ENCODE data around the gene NUDC. TPM values are rescaled to one million over a fixed set of nuclear protein-coding genes. Genes with fewer than 3 reads are reported as not detected.

The NUDC gene
- polyA plus RNA-seq, 1 of the 3 experiments (the other 2 are of a cell fraction), result 153 TPM

GRCh38 chr1:26978901-26979300, 57.4 kb downstream of the NUDC start:
- WGBS (ENCODE audit: low lambda C conversion rate), result 67% methylated on average over 2 of the region's 2 CpGs
- CTCF ChIA-PET, result interaction anchor here (1.1 kb wide), 1 partner anchor 11 kb away, joined by 3 read pairs; no protein-coding TSS in a partner anchor

More at GRCh38 chr1:26978901-26979300, 57.4 kb downstream of the NUDC start:
- Histone ChIP-seq H3K4me3 (ENCODE audit: low read depth in 2 of 2, low read length in 1 of 2) (no peak overlapping the region), H2AFZ (ENCODE audit: low read depth) (no peak overlapping the region), H3K27me3 (ENCODE audit: insufficient read depth) (no peaks in the 10 kb centered on the region; the same call in 1 of the 2 replicates), H3K36me3 (replicated peaks in 1 of 2; ENCODE audit: control insufficient read depth in 1 of 2, insufficient read depth in 2 of 2, low read length in 1 of 2) (no peaks in the 10 kb centered on the region), H3F3A (replicated peaks; ENCODE audit: insufficient read depth) (no peaks in the 10 kb centered on the region), H3K9me3 (no peaks in the 10 kb centered on the region), H4K20me1 (ENCODE audit: insufficient read depth) (no peaks in the 10 kb centered on the region), H3K4me2 (no peak overlapping the region), H3K9me2 (no peaks in the 10 kb centered on the region), H3K79me2 (ENCODE audit: insufficient read depth) (no peaks in the 10 kb centered on the region), H3K9ac (no peak overlapping the region), H3K27ac (ENCODE audit: low read depth in 2 of 2, low read length in 1 of 2) (no peak overlapping the region), H3K4me1 (ENCODE audit: control insufficient read depth in 1 of 2, insufficient read depth in 2 of 2, low read depth in 1 of 2, low read length in 1 of 2) (no peaks in the 10 kb centered on the region)
- TF ChIP-seq FOXM1 (IDR thresholded peaks at IDR 0.05; ENCODE audit: low read depth) (no peak), EZH2phosphoT487 (IDR thresholded peaks at IDR 0.05; ENCODE audit: borderline replicate concordance, low read depth) (no peak), IRF3 (IDR thresholded peaks at IDR 0.05; ENCODE audit: low read depth, low read length) (no peak), SMC3 (IDR thresholded peaks at IDR 0.05; ENCODE audit: low read depth, low read length) (no peak), ELF1 (IDR thresholded peaks at IDR 0.05) (no peak), EP300 (IDR thresholded peaks at IDR 0.05; ENCODE audit: borderline replicate concordance in 1 of 2, low read depth in 1 of 2, low read length in 1 of 2) (no peak), GABPA (IDR thresholded peaks at IDR 0.05; ENCODE audit: low read depth) (no peak), MXI1 (IDR thresholded peaks at IDR 0.05; ENCODE audit: low read depth, low read length) (no peak), FOXJ3 (CRISPR knock-in tag; IDR thresholded peaks at IDR 0.05) (no peak), GATA2 (CRISPR knock-in tag; IDR thresholded peaks at IDR 0.05) (no peak), MEF2A (IDR thresholded peaks at IDR 0.05; ENCODE audit: borderline replicate concordance, low read depth) (no peak), TAF1 (IDR thresholded peaks at IDR 0.05; ENCODE audit: borderline replicate concordance, low read depth, low read length) (no peak), RAD21 (IDR thresholded peaks at IDR 0.05; ENCODE audit: low read length) (no peak), RFX5 (IDR thresholded peaks at IDR 0.05; ENCODE audit: low read length) (no peak)
- TF ChIP-seq, protein P1, sequence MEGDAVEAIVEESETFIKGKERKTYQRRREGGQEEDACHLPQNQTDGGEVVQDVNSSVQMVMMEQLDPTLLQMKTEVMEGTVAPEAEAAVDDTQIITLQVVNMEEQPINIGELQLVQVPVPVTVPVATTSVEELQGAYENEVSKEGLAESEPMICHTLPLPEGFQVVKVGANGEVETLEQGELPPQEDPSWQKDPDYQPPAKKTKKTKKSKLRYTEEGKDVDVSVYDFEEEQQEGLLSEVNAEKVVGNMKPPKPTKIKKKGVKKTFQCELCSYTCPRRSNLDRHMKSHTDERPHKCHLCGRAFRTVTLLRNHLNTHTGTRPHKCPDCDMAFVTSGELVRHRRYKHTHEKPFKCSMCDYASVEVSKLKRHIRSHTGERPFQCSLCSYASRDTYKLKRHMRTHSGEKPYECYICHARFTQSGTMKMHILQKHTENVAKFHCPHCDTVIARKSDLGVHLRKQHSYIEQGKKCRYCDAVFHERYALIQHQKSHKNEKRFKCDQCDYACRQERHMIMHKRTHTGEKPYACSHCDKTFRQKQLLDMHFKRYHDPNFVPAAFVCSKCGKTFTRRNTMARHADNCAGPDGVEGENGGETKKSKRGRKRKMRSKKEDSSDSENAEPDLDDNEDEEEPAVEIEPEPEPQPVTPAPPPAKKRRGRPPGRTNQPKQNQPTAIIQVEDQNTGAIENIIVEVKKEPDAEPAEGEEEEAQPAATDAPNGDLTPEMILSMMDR (IDR thresholded peaks at IDR 0.05), result no peak
- TF ChIP-seq, protein P2, sequence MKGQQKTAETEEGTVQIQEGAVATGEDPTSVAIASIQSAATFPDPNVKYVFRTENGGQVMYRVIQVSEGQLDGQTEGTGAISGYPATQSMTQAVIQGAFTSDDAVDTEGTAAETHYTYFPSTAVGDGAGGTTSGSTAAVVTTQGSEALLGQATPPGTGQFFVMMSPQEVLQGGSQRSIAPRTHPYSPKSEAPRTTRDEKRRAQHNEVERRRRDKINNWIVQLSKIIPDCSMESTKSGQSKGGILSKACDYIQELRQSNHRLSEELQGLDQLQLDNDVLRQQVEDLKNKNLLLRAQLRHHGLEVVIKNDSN (IDR thresholded peaks at IDR 0.05; ENCODE audit: borderline replicate concordance, low read depth), result no peak
- POLR2A ChIA-PET, result no interaction called here
- no peak for DNase-seq

Data from SK-N-SH (cell line).